Esophagus muscularis mucosa (tissue), 3 donors: ENCODE measurements around the gene PRICKLE1.

Experiments
- CTCF ChIP-seq, 3 experiments: fragments of 200-600 bp in 2 of 3; fragments of 450-650 bp in 1 of 3; sonication (generic) in 2 of 3; IDR thresholded peaks; one replicate each; pipeline ENCODE4 v1.5.1; 2017 to 2019; ENCODE audit warnings: antibody characterized with exemption in 3 of 3, mild to moderate bottlenecking in 2 of 3, moderate library complexity in 1 of 3
- POLR2A ChIP-seq: fragments of 450-650 bp; IDR thresholded peaks from one replicate; pipeline ENCODE4 v1.6.1; 2017; ENCODE audit warnings: antibody characterized with exemption, moderate library complexity, mild to moderate bottlenecking, low read depth
- POLR2AphosphoS5 ChIP-seq, 2 donors: sonication (generic); formaldehyde crosslinking; IDR thresholded peaks; one replicate each; pipeline ENCODE4 v1.6.1; 2017; ENCODE audit warnings: antibody characterized with exemption in 2 of 2

- TF ChIP-seq POLR2A (no peak), CTCF (IDR thresholded peaks at IDR 0.05) (no peak), POLR2AphosphoS5 (IDR thresholded peaks at IDR 0.05) (no peak)
Observed at GRCh38 chr12:42468921-42469320, 120.6 kb downstream of the PRICKLE1 start.
